ENCODE data around the gene CCDC157. TPM values are rescaled to one million over a fixed set of nuclear protein-coding genes. Genes with fewer than 3 reads are reported as not detected.

CCDC157 gene
- total and polyA plus RNA-seq, 10 of the 15 experiments (the other 5 are each of a cell fraction or from before 2014, with no cell fraction given): 0.10 to 2.8 (median 1.2) TPM

GRCh38 chr22:30357650-30358215 lies 926 bp downstream of the CCDC157 start:
- Histone ChIP-seq H3K36me3 (ENCODE audit: control insufficient read depth in 2 of 2, insufficient read depth in 2 of 2, low read length in 1 of 2) (peaks cover 1 to 3% of the 10 kb centered on the region in 2 experiments; a peak in 2 of 4 replicates), H3K27me3 (replicated peaks in 1 of 2; ENCODE audit: control insufficient read depth in 2 of 2, insufficient read depth in 2 of 2, low read length in 1 of 2) (no peaks in the 10 kb centered on the region), H3K4me1 (ENCODE audit: control insufficient read depth, insufficient read depth, low read length) (0 out of 2 replicates have a peak, but pooled peaks cover 5% of the 10 kb centered on the region), H3K4me2 (ENCODE audit: control insufficient read depth, insufficient read depth) (no peak overlapping the region), H3K79me2 (ENCODE audit: control insufficient read depth, insufficient read depth, low read length) (peaks cover 35% of the 10 kb centered on the region), H3K27ac (ENCODE audit: control insufficient read depth, insufficient read depth) (no peak overlapping the region), H3K4me3 (no peak overlapping the region), H4K20me1 (ENCODE audit: control insufficient read depth, insufficient read depth) (no peaks in the 10 kb centered on the region), H2AFZ (ENCODE audit: control insufficient read depth, low read depth, low read length) (no peak overlapping the region), H3K9ac (ENCODE audit: control insufficient read depth, insufficient read depth, low read length) (no peak overlapping the region), H3K9me3 (replicated peaks; ENCODE audit: control insufficient read depth, insufficient read depth, low read length) (no peaks in the 10 kb centered on the region)
- 89% methylated on average over 19 of the region's 22 CpGs for WGBS (ENCODE audit: insufficient coverage, insufficient replicate concordance, low lambda C conversion rate, missing lambda C conversion rate)
- POLR2A ChIA-PET: interaction anchor here (0.9 to 5.7 kb wide), 4 partner anchors 10 to 53 kb away, joined by 3 to 35 read pairs (median 5); partner anchors contain the start of gene TBC1D10A
- RAD21 ChIA-PET (ENCODE audit: unreplicated experiment): interaction anchor here (0.7 to 2.1 kb wide), 4 partner anchors 48 to 243 kb away, joined by 3 to 16 read pairs (median 14); partner anchors contain the start of gene CASTOR1
- in situ Hi-C loops (cut with MboI): no loop called here
- DNase-seq (ENCODE audit: low read depth, low spot score) (no peak), FAIRE-seq (no peak), ATAC-seq (no peak)
- SMC1A ChIA-PET (ENCODE audit: uncharacterized antibody, unreplicated experiment): interaction anchor here (1.1 to 1.6 kb wide), 2 partner anchors 32 to 69 kb away, joined by 3 to 8 read pairs; partner anchors contain the start of gene CASTOR1
- CTCF ChIA-PET: interaction anchor here (1.7 to 1.9 kb wide), 2 partner anchors 70 kb away, joined by 13 to 23 read pairs; partner anchors contain the start of gene CASTOR1
- no TSS peak for BruUV-seq (replicated peaks)
- intact Hi-C loops (cut with micrococcal nuclease; ENCODE audit: unreplicated experiment): loop anchor here (2.0 kb wide), 1 partner anchor 69 kb away; the partner anchor contains the start of gene CASTOR1
- TF ChIP-seq FOS (IDR thresholded peaks at IDR 0.05; ENCODE audit: borderline replicate concordance, extremely low read depth, insufficient read length) (no peak), HDAC2 (IDR thresholded peaks at IDR 0.05) (no peak), RELA (IDR thresholded peaks at IDR 0.05; ENCODE audit: borderline replicate concordance, partially characterized antibody) (no peak), STAT1 (conservative IDR thresholded peaks at IDR 0.05) (no peak), EGR1 (IDR thresholded peaks at IDR 0.05; ENCODE audit: borderline replicate concordance in 1 of 2, low read depth in 2 of 2, low read length in 2 of 2) (no peak), TAF1 (IDR thresholded peaks at IDR 0.05; ENCODE audit: borderline replicate concordance, low read depth, low read length) (no peak), ESRRA (IDR thresholded peaks at IDR 0.05; ENCODE audit: low read length) (no peak), NRF1 (conservative IDR thresholded peaks at IDR 0.05; ENCODE audit: low read depth, low read length) (no peak), NBN (IDR thresholded peaks at IDR 0.05) (no peak), LARP7 (IDR thresholded peaks at IDR 0.05) (no peak), SREBF1 (IDR thresholded peaks at IDR 0.05; ENCODE audit: low read length) (no peak), SPI1 (IDR thresholded peaks at IDR 0.05; ENCODE audit: borderline replicate concordance, insufficient read depth, low read depth, low read length) (no peak), RAD51 (IDR thresholded peaks at IDR 0.05) (no peak), NR2C1 (IDR thresholded peaks at IDR 0.05) (no peak)
- TF ChIP-seq, protein P1, sequence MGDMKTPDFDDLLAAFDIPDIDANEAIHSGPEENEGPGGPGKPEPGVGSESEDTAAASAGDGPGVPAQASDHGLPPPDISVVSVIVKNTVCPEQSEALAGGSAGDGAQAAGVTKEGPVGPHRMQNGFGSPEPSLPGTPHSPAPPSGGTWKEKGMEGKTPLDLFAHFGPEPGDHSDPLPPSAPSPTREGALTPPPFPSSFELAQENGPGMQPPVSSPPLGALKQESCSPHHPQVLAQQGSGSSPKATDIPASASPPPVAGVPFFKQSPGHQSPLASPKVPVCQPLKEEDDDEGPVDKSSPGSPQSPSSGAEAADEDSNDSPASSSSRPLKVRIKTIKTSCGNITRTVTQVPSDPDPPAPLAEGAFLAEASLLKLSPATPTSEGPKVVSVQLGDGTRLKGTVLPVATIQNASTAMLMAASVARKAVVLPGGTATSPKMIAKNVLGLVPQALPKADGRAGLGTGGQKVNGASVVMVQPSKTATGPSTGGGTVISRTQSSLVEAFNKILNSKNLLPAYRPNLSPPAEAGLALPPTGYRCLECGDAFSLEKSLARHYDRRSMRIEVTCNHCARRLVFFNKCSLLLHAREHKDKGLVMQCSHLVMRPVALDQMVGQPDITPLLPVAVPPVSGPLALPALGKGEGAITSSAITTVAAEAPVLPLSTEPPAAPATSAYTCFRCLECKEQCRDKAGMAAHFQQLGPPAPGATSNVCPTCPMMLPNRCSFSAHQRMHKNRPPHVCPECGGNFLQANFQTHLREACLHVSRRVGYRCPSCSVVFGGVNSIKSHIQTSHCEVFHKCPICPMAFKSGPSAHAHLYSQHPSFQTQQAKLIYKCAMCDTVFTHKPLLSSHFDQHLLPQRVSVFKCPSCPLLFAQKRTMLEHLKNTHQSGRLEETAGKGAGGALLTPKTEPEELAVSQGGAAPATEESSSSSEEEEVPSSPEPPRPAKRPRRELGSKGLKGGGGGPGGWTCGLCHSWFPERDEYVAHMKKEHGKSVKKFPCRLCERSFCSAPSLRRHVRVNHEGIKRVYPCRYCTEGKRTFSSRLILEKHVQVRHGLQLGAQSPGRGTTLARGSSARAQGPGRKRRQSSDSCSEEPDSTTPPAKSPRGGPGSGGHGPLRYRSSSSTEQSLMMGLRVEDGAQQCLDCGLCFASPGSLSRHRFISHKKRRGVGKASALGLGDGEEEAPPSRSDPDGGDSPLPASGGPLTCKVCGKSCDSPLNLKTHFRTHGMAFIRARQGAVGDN (IDR thresholded peaks at IDR 0.05): no peak
- TF ChIP-seq, protein P2, sequence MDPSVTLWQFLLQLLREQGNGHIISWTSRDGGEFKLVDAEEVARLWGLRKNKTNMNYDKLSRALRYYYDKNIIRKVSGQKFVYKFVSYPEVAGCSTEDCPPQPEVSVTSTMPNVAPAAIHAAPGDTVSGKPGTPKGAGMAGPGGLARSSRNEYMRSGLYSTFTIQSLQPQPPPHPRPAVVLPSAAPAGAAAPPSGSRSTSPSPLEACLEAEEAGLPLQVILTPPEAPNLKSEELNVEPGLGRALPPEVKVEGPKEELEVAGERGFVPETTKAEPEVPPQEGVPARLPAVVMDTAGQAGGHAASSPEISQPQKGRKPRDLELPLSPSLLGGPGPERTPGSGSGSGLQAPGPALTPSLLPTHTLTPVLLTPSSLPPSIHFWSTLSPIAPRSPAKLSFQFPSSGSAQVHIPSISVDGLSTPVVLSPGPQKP (IDR thresholded peaks at IDR 0.05; ENCODE audit: low read depth, low read length): no peak
- TF ChIP-seq, protein P3, sequence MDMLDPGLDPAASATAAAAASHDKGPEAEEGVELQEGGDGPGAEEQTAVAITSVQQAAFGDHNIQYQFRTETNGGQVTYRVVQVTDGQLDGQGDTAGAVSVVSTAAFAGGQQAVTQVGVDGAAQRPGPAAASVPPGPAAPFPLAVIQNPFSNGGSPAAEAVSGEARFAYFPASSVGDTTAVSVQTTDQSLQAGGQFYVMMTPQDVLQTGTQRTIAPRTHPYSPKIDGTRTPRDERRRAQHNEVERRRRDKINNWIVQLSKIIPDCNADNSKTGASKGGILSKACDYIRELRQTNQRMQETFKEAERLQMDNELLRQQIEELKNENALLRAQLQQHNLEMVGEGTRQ (IDR thresholded peaks at IDR 0.05; ENCODE audit: borderline replicate concordance, low read depth, low read length): no peak
- TF ChIP-seq, protein P4, sequence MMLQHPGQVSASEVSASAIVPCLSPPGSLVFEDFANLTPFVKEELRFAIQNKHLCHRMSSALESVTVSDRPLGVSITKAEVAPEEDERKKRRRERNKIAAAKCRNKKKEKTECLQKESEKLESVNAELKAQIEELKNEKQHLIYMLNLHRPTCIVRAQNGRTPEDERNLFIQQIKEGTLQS (IDR thresholded peaks at IDR 0.05; ENCODE audit: borderline replicate concordance, extremely low read depth, low read depth, low read length): no peak
